DMS53 (cell line): ENCODE results near the gene RAD50.
"Not testable (repeated sequence)": the region's sequence is repeated elsewhere in the genome, so short reads cannot be mapped to it uniquely, and the experiment has no call there.

Source experiments
- DNase-seq: peaks from one replicate; lab custom pipeline; 2025; lab: John Stamatoyannopoulos, UW

The RAD50 gene

GRCh38 chr5:132633587-132633986 is 76.8 kb downstream of the RAD50 start:
- DNase-seq, result not testable (repeated sequence)

DNA sequence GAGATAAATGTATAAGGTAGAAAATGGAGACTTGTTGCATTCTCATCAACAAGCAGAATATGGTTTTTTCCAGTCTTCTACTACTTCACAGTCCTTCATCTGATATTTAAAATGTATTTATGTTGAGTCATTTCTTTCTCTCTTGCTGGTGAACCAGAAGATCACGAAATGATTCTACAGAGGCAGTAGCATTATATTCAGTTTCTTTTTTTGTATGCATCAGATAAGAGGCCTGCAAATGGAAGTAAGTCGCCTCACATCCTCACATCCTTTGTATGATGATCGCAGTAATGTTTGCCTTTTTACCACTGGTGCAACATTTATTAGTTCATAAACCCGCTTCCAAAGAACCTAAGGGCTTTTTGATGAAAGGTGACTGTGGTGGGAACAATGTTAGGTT is 79.1 kb downstream of the RAD50 start:
- no peak for DNase-seq

DNA sequence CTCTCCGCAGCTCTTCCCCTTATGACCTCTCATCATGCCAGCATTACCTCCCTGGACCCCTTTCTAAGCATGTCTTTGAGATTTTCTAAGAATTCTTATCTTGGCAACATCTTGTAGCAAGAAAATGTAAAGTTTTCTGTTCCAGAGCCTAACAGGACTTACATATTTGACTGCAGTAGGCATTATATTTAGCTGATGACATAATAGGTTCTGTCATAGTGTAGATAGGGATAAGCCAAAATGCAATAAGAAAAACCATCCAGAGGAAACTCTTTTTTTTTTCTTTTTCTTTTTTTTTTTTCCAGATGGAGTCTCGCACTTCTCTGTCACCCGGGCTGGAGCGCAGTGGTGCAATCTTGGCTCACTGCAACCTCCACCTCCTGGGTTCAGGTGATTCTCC is 80.5 kb downstream of the RAD50 start:
- no peak for DNase-seq

DNA sequence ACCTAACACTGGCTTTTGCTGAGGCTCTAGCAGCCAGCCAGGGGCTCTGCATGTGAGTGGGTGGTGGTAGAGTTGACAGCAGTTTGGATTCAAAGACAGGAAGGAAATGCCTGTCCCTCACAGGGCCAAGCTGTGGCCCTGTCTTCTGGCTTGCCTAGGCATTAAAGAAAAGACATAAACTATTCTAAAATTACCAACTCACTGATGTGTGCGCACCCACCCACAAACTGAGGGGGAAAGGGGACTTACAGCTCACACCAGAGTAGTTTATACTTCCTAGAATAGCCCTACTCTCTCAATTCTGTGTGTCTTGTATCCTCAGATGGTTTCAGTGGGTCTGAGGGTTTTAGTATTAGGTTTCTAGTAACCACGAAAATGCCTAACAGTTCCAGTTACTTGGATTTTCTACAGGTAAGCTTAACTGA is 82.9 kb downstream of the RAD50 start:
- DNase-seq, result no peak

GRCh38 chr5:132640613-132641012 is 83.8 kb downstream of the RAD50 start:
- DNase-seq, result no peak

- DNase-seq, result no peak
These were observed 84.5 kb downstream of the RAD50 start for GRCh38 chr5:132641241-132641723.

DNA sequence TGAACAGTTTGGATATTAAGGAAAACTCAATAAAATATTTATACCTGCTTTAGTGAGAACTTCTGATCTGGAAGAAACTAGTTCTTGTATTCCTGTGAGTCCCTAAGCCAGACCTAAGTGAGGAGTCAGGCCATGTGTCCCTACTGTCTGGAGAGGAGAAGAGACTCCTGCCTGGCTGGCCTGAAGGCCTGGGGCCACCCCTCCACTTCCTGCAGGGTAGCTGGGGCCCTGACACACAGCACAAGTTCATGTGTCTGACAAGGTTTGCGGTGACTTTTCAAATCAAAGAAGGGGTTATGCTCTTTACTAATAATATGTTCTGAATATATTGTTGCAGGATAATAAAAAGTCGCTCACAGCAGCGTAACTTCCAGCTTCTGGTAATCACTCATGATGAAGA is 85.1 kb downstream of the RAD50 start:
- DNase-seq, result no peak

DNA sequence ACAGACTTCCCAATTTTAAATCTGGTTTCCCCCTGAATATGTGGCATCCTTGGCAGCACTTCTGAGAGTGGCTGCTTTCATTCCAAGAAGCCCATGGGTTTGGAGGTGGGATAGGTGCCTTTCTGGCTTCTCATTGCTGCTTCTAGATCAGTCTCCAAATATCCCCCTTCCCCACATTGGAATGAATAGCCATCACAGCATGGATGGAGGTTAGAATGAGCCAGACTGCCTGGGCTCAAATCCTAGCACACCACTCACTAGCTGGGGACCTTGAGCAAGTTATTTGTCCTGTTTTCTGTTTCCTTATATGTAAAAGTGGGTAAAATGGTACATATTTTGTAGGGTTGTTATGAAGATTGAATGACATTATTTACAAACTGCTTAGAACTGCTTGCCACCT is 87.4 kb downstream of the RAD50 start:
- no peak for DNase-seq

DNA sequence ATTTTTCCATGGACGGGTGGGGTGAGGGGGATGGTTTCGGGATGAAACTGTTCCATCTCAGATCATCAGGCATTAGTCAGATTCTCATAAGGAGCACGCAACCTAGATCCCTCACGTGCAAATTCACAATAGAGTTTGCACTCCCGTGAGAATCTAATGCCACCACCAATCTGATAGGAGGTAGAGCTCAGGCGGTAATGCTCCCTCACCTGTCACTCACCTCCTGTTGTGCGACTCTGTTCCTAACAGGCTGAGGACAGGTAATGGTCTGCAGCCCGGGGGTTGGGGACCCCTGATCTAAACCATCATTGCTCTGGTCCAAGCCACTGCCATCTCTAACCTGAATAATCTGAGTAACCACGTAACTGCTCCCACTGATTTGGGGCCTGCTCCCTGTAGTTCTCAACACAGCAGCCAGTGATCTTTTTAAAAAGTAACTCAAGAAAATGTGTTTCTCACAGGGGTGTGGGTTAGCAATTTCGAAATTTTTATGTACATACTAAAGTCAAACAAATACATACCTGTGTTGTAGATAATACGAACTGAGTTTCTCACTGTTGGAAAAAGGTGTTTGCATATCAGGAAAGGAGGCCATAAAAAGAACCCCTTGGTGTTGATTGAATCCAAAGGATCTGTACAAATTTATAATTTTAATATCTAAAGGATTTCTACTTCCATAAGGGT is 89.9 kb downstream of the RAD50 start:
- DNase-seq, result no peak

DNA sequence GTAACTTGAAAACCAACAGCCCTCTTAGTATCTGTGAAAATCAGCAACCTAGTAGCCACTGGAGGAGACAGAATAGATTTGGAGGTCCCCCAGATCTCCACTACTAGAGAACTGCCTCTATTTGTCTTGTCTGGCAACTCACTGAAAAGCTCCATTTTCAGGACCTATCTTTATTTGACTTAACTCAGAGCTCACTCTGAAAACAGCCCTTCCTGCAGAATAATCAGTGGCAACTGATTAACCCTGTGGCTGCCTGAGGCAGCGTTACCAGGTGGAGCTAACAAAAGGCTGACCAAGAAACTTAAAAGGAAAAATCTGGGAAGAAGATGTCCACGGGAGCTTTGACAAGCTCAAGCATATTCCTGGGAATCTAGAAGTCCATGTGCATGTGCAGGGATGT is 90.7 kb downstream of the RAD50 start:
- no peak for DNase-seq

- no peak for DNase-seq
These were observed 91.6 kb downstream of the RAD50 start for GRCh38 chr5:132648355-132648754.

- peak; percentile 84 for DNase-seq
These were observed 95.2 kb downstream of the RAD50 start for GRCh38 chr5:132651838-132652469.

GRCh38 chr5:132653716-132654115 is 96.9 kb downstream of the RAD50 start:
- no peak for DNase-seq

- peak; percentile 54 for DNase-seq
These were observed 99.3 kb downstream of the RAD50 start for GRCh38 chr5:132655821-132656773.

DNA sequence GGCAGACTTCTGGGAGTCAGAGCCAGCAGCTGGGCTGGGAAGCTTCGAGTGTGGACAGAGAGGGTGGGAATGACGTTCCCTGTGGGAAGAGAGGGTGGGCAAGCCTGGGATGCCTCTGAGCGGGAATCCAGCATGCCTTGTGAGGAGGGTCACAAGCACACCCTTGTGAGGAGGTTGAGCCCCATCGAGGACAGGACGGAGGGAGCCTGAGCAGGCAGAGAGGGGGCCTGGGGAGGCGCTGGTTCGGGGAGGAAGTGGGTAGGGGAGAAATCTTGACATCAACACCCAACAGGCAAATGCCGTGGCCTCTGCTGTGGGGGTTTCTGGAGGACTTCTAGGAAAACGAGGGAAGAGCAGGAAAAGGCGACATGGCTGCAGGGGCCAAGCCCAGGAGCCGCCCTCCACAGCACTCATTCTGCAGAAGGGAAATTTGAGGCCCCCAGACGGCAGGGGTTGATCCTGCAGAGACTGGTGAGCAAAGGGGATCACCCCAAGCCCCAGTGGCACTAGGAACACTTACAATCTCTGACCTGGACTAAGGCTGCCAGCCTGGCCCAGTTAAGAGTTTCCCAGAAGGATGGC is 100.1 kb downstream of the RAD50 start:
- DNase-seq, result no peak

DNA sequence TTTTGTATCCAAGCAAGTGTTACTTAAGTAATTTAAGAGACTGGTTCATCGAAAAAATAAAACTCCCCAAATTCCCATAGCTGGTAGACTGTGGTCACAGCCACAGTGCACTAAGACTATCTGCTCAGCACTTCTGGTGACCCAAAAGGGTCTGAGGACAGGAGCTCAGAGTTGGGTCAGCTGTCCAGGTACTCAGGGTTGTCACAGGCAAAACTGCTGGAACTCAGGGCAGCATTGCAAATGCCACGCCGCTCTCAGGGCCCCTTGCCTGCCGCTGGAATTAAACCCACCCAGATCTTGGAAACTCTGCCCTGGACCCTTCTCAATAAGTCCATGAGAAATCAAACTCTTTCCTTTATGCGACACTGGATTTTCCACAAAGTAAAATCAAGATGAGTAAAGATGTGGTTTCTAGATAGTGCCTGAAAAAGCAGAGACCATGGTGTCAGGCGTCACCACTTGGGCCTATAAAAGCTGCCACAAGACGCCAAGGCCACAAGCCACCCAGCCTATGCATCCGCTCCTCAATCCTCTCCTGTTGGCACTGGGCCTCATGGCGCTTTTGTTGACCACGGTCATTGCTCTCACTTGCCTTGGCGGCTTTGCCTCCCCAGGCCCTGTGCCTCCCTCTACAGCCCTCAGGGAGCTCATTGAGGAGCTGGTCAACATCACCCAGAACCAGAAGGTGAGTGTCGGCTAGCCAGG is 101.1 kb downstream of the RAD50 start, which contains the start of gene IL13:
Gene IL13 (plus strand): TSS at position 498 of the 705 bp plus-strand sequence. CDS start 14 bp downstream, at position 512.
- DNase-seq, result no peak

- peak; percentile 33 for DNase-seq
These were observed 101.9 kb downstream of the RAD50 start for GRCh38 chr5:132658381-132659302.

GRCh38 chr5:132659598-132660493 is 103.1 kb downstream of the RAD50 start:
- no peak for DNase-seq
